Endothelial cell of umbilical vein (primary cell): ENCODE measurements around the gene NDUFV1. TPM values are rescaled to one million over a fixed set of nuclear protein-coding genes. Genes with fewer than 3 reads are reported as not detected.

Experiments
- BruUV-seq: library from RNA; stranded (reverse); fragments of 400-500 nt; replicated peaks from 2 replicates; lab custom pipeline; 2021; lab: Mats Ljungman, UMichigan
- CTCF ChIA-PET: fragments of 300-600, 350-600 bp; sonication (Branson Sonifier 250); formaldehyde crosslinking; loops from one replicate; lab custom pipeline; 2021; ENCODE audit warnings: antibody characterized with exemption, inconsistent platforms; lab: Charles Lee
- POLR2A ChIA-PET: fragments of 300-600, 350-600 bp; sonication (Branson Sonifier 250); formaldehyde crosslinking; loops from one replicate; lab custom pipeline; 2021; ENCODE audit warnings: antibody characterized with exemption, inconsistent platforms; lab: Charles Lee
- DNase-seq: peaks from one replicate; pipeline ENCODE4 v3.0.0-alpha.2; 2011; ENCODE audit warnings: low read depth, low spot score
- FAIRE-seq: peaks from 2 replicates; lab custom pipeline; 2011; peaks lifted over from hg19 to GRCh38; lab: Jason Lieb, UNC
- H2AFZ ChIP-seq: 2 replicates; pipeline ENCODE4 v1.6.0; 2012; ENCODE audit warnings: low read depth, low read length, control low read depth, inconsistent platforms
- H3K27ac ChIP-seq: 2 replicates; pipeline ENCODE4 v1.5.1; 2011; ENCODE audit warnings: low read depth, mild to moderate bottlenecking, control low read depth, low read length, moderate library complexity; ENCODE audit not compliant: insufficient read depth
- H3K27me3 ChIP-seq, 2 experiments: 2 replicates each; pipeline versions ENCODE4 v1.6.0 to v1.6.1; 2011; ENCODE audit warnings: low read length in 2 of 2, mixed read lengths in 1 of 2; ENCODE audit not compliant: control insufficient read depth in 2 of 2, insufficient read depth in 2 of 2
- H3K36me3 ChIP-seq, 2 experiments: 2 replicates in 1 of 2; 3 replicates in 1 of 2; pipeline ENCODE4 v1.5.1; 2011; ENCODE audit warnings: low read length in 2 of 2, mild to moderate bottlenecking in 1 of 2, moderate library complexity in 1 of 2; ENCODE audit not compliant: control insufficient read depth in 2 of 2, insufficient read depth in 2 of 2; ENCODE audit errors: extremely low read depth in 1 of 2
- H3K4me1 ChIP-seq: 3 replicates; pipeline ENCODE4 v1.5.1; 2011; ENCODE audit warnings: mild to moderate bottlenecking, low read length; ENCODE audit not compliant: control insufficient read depth, insufficient read depth; ENCODE audit errors: extremely low read depth
- H3K4me2 ChIP-seq: 2 replicates; pipeline ENCODE4 v1.6.1; 2011; ENCODE audit warnings: low read length, control low read depth, mixed read lengths; ENCODE audit not compliant: insufficient read depth
- H3K4me3 ChIP-seq, 3 experiments: fragments of 200-600 bp in 1 of 3; sonication (generic), shearing (Covaris generic) in 1 of 3; replicated peaks in 1 of 3; 2 replicates each; pipeline ENCODE4 v1.5.1; 2011 to 2016; ENCODE audit warnings: control low read depth in 3 of 3, low read length in 3 of 3, mild to moderate bottlenecking in 2 of 3, inconsistent platforms in 1 of 3, low read depth in 1 of 3, moderate library complexity in 1 of 3; ENCODE audit not compliant: insufficient read depth in 1 of 3
- H3K79me2 ChIP-seq: 2 replicates; pipeline ENCODE4 v1.6.0; 2012; ENCODE audit warnings: low read length, inconsistent platforms; ENCODE audit not compliant: control insufficient read depth, insufficient read depth
- H3K9ac ChIP-seq: replicated peaks from 2 replicates; pipeline ENCODE3; 2011; ENCODE audit warnings: low read length, control low read depth; ENCODE audit not compliant: insufficient read depth; ENCODE audit errors: extremely low read depth
- H3K9me1 ChIP-seq: replicated peaks from 3 replicates; pipeline ENCODE4 v1.6.0; 2011; ENCODE audit warnings: mild to moderate bottlenecking, low read length; ENCODE audit not compliant: control insufficient read depth, insufficient read depth; ENCODE audit errors: extremely low read depth
- H3K9me3 ChIP-seq: replicated peaks from 2 replicates; pipeline ENCODE4 v1.5.1; 2012; ENCODE audit warnings: low read length, inconsistent platforms; ENCODE audit not compliant: control insufficient read depth, insufficient read depth
- H4K20me1 ChIP-seq: replicated peaks from 2 replicates; pipeline ENCODE3; 2011; ENCODE audit warnings: mild to moderate bottlenecking, low read length; ENCODE audit not compliant: control insufficient read depth, insufficient read depth; ENCODE audit errors: extremely low read depth
- EZH2 ChIP-seq: IDR thresholded peaks from 2 replicates; pipeline ENCODE4 v1.6.1; 2012; ENCODE audit warnings: borderline replicate concordance, low read depth, mild to moderate bottlenecking, moderate library complexity, low read length, inconsistent platforms; ENCODE audit not compliant: severe bottlenecking
- FOS ChIP-seq: IDR thresholded peaks from 2 replicates; pipeline ENCODE4 v1.6.1; 2011; ENCODE audit warnings: mild to moderate bottlenecking, low read length, moderate library complexity, borderline replicate concordance; ENCODE audit not compliant: insufficient read depth
- GATA2 ChIP-seq: IDR thresholded peaks from 2 replicates; pipeline ENCODE4 v1.7.0; 2011; ENCODE audit warnings: low read depth, mild to moderate bottlenecking, moderate library complexity, mixed read lengths, low read length; ENCODE audit not compliant: insufficient read length, insufficient read depth
- JUN ChIP-seq: IDR thresholded peaks from 2 replicates; pipeline ENCODE4 v1.6.1; 2011; ENCODE audit warnings: borderline replicate concordance, low read depth; ENCODE audit not compliant: insufficient read length, insufficient read depth
- MAX ChIP-seq: IDR thresholded peaks from 2 replicates; pipeline ENCODE4 v1.6.1; 2011; ENCODE audit not compliant: insufficient read depth, insufficient read length
- MYC ChIP-seq: IDR thresholded peaks from one replicate; pipeline ENCODE4 v1.6.1; 2011; ENCODE audit warnings: mild to moderate bottlenecking, low read depth, low read length
- POLR2A ChIP-seq: IDR thresholded peaks from 2 replicates; pipeline ENCODE4 v1.6.1; 2012; ENCODE audit warnings: low read depth, mild to moderate bottlenecking, control low read depth, low read length
- POLR2AphosphoS5 ChIP-seq: IDR thresholded peaks from 2 replicates; pipeline ENCODE4 v1.6.1; 2012; ENCODE audit warnings: low read depth, mild to moderate bottlenecking, control low read depth, low read length, moderate library complexity; ENCODE audit not compliant: insufficient read depth
- dilution Hi-C: fragments of 300-500 bp; cut with MboI; formaldehyde crosslinking; loops from one replicate; pipeline ENCODE4 v1.15.0; 2019; ENCODE audit warnings: low sequenced_read_pairs; ENCODE audit not compliant: extremely low pct_ligation_motif_present
- intact Hi-C: fragments of 100-400 bp; cut with micrococcal nuclease; formaldehyde crosslinking; loops from one replicate; pipeline ENCODE4 v1.10.0; 2022
- polyA plus RNA-seq, 4 experiments: library from polyadenylated mRNA; depleted of rRNA in 3 of 4; stranded (reverse) in 3 of 4; unstranded in 1 of 4; fragments of >200 nt; gene quantifications; 2 replicates each; pipeline versions ENCODE4 v1.2.1 to v1.2.3, GENCODE V29; 2011 to 2012; ENCODE audit warnings: missing spikeins in 1 of 4
- total RNA-seq: library from RNA; stranded (reverse); gene quantifications from 2 replicates; pipeline ENCODE4 v1.2.3, GENCODE V29; 2021
- TF ChIP-seq, protein P1 (sequence below), 2 donors: IDR thresholded peaks; 1 replicate in 1 of 2; 2 replicates in 1 of 2; pipeline ENCODE4 v1.5.1; 2011; ENCODE audit warnings: low read length in 2 of 2, mild to moderate bottlenecking in 2 of 2, moderate library complexity in 2 of 2, control low read depth in 1 of 2, inconsistent platforms in 1 of 2, low read depth in 1 of 2; ENCODE audit not compliant: insufficient read depth in 1 of 2; ENCODE audit errors: extremely low read depth in 1 of 2

Gene NDUFV1
- total and polyA plus RNA-seq, 2 donors (not counting 3 experiments of a cell fraction or from before 2014, with no cell fraction given), result 191 to 203 TPM

DNA sequence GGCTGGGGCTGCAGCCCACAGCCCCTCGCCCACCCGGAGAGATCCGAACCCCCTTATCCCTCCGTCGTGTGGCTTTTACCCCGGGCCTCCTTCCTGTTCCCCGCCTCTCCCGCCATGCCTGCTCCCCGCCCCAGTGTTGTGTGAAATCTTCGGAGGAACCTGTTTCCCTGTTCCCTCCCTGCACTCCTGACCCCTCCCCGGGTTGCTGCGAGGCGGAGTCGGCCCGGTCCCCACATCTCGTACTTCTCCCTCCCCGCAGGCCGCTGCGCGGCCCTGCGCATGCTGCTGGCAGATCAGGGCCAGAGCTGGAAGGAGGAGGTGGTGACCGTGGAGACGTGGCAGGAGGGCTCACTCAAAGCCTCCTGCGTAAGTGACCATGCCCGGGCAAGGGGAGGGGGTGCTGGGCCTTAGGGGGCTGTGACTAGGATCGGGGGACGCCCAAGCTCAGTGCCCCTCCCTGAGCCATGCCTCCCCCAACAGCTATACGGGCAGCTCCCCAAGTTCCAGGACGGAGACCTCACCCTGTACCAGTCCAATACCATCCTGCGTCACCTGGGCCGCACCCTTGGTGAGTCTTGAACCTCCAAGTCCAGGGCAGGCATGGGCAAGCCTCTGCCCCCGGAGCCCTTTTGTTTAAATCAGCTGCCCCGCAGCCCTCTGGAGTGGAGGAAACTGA is 22.4 kb upstream of the NDUFV1 start:
- TSS peak; percentile 60 for BruUV-seq
- Histone ChIP-seq H3K9me1 (no peaks in the 10 kb centered on the region), H4K20me1 (no peaks in the 10 kb centered on the region), H3K27me3 (peaks cover 2 to 4% of the 10 kb centered on the region in 2 experiments), H3K9ac (peak overlapping the region; percentile 93), H3K36me3 (peaks cover 7 to 18% of the 10 kb centered on the region in 2 experiments), H3K4me3 (peak overlapping the region; percentile 68 to 85 (median 83)), H3K4me1 (peaks cover 17% of the 10 kb centered on the region), H3K9me3 (no peaks in the 10 kb centered on the region), H3K27ac (peak overlapping the region; percentile 63), H2AFZ (peak overlapping the region; percentile 23), H3K4me2 (peak overlapping the region; percentile 45), H3K79me2 (peaks cover 26% of the 10 kb centered on the region)
- TF ChIP-seq FOS, result no peak
- TF ChIP-seq, protein P1, sequence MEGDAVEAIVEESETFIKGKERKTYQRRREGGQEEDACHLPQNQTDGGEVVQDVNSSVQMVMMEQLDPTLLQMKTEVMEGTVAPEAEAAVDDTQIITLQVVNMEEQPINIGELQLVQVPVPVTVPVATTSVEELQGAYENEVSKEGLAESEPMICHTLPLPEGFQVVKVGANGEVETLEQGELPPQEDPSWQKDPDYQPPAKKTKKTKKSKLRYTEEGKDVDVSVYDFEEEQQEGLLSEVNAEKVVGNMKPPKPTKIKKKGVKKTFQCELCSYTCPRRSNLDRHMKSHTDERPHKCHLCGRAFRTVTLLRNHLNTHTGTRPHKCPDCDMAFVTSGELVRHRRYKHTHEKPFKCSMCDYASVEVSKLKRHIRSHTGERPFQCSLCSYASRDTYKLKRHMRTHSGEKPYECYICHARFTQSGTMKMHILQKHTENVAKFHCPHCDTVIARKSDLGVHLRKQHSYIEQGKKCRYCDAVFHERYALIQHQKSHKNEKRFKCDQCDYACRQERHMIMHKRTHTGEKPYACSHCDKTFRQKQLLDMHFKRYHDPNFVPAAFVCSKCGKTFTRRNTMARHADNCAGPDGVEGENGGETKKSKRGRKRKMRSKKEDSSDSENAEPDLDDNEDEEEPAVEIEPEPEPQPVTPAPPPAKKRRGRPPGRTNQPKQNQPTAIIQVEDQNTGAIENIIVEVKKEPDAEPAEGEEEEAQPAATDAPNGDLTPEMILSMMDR (IDR thresholded peaks at IDR 0.05; ENCODE audit: extremely low read depth in 1 of 2, insufficient read depth in 1 of 2, low read depth in 1 of 2, low read length in 2 of 2), result no peak
- TF ChIP-seq MYC, result no peak
- no peak for TF ChIP-seq JUN
- no peak for TF ChIP-seq GATA2
- no peak for TF ChIP-seq POLR2A
- TF ChIP-seq MAX, result no peak
- TF ChIP-seq POLR2AphosphoS5, result no peak
- TF ChIP-seq EZH2, result no peak
- dilution Hi-C loops, result no loop called here
- POLR2A ChIA-PET, result interaction anchor here (0.9 to 1.4 kb wide), 2 partner anchors 182 to 231 kb away, joined by 3 to 4 read pairs; partner anchors contain the start of genes POLD4 and PPP1CA
- DNase-seq, result peak; percentile 48
- CTCF ChIA-PET, result interaction anchor here (0.6 to 2.7 kb wide), 5 partner anchors 9 to 209 kb away, joined by 3 to 17 read pairs (median 5); no protein-coding TSS in a partner anchor
- intact Hi-C loops, result no loop called here
- FAIRE-seq, result no peak
